Globus pallidus (tissue), 1 donor: ENCODE data around the gene PCBP2.

ENCODE experiments used
- DNase-seq: peaks from one replicate; pipeline ENCODE4 v3.0.0-alpha.2; 2015; ENCODE audit warnings: low spot score

The PCBP2 gene

DNA sequence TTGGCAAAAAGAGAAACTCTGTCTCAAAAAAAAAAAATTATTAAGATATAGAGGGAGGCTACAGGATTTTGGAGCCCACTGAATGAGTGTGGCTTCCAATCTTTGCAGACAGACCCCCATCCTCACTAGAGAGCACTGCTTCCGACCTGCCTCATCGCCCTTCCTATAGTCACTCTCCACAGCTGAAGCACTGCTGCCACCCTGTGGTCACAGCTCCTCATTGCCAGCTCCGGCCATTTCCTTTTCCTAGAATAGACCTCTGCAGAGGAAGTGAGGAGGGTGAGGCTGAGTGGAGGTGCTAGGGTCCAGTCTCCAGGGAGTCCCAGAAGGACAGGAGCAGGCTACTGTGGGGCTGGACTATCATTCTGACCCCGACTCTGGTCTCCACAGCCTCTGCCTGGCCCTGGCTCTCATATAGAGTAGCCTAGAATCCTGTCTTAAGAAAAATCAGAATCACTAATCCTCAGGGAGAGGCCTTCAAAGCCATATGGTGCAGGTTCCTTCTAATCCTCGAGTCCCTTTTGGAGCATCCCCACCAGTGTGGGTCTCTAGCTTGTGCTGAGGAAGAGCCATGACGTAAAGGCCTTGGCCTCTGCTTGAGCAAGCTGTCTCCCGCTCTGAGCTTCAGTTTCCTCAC is 56.8 kb downstream of the PCBP2 start:
- DNase-seq: peak; percentile 77

DNA sequence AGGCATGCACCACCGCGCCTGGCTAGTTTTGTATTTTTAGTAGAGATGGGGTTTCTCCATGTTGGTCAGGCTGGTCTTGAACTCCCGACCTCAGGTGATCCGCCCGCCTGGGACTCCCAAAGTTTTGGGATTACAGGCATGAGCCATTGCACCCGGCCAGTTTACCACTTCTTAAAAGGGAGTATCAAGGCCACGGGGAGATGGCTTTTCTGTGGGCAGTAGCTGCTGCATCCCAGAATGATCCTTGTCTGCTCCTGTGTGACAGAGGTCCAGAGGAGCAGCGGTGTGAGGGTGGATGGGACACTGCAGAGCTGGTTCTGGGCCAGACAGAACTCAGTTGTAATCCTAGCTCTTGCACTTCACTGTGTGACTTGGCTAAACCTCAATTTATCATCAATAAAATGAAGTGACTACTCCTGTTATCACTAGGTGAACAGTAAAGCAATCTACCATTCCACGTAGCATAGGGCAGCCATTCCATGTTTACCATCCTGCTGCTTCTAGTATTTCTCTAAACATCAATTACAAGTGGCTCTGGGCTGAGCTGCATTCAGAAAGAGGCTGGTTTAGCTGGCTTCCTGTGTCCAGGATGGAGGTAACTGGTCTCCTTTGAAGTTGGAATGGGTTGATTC is 58.4 kb downstream of the PCBP2 start:
- no peak for DNase-seq

DNA sequence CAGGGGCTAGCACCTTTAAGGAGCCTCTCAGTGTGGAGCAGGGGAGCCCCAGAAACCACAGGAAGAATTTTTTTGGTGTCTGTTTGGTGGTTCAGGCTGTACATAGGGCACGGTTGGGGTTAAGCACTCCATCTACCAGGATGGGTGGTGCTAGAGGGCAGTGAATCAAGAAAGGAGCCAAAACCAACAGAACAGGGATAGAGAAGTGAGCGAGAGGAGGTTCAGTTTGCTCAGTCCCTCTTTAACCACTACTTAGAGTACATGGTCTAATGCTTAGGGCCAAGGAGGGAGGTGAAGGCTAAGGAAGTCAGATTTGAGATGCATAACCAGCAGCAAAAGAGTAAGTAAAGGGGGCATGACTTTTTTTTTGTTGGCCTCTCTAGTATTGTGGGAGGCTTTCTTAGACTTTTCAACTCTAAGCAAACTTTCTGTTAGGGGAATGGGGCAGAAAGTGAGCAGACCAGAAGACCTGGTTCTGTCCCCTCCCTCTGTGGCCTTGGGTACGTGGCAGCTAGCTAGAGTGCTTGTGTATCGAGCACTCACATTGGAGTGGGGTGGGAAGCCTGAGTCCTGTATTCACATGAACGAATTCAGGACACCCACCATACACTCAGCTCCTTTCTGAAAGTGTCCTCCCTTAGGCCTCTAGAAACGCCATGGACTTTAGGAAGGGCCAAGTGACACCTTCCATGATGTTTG is 62.0 kb downstream of the PCBP2 start:
- DNase-seq: no peak

DNA sequence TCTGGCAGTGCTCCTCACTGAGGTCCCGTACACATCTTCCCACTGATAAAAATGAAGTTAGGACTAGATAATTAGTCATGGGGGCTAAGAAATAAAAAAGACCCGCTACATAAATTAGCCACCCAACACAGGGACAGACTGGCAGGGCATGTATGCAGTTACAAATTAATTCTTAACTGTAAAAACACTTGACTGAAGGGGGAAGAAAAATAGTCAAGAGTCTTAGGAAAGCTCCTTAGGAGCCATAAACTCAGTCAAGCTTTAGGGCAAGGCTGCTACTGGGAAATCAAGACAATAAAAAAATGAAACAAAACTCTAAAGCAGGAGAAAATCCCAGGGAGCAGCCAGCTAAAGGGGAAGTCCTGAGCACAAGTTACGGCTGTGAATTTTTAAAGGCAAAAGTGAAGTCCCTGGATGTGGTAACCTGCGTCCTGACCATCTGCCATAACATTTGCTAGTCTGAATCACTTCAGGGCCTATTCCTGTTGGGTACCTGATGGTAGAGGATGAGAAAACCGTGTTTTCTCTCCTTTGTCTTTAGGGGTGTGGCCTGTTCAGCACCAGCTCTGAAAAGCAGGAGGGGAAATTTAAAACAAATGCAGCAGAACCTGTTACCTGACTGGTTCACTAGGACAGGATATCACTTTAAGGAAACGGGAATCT is 62.9 kb downstream of the PCBP2 start:
- DNase-seq: no peak

DNA sequence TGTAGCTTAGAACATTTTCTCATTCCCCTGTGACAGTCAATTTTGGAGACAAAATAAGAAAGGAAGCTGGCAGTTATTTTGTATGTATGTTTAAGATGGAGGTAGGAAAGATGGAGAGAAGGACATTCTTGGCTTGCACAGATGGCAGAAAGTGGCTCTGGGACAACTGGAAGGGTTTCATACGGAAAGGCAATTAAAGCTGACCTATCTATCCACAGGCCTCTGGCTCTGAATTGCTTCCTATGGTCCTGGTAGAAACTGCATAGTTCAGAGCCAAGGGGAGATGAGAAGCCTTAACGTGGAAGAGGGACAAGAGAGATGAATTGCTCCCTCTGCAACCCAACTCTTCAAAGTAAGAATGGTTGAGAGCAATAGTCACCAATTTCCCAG is 63.4 kb downstream of the PCBP2 start:
- DNase-seq: no peak

DNA sequence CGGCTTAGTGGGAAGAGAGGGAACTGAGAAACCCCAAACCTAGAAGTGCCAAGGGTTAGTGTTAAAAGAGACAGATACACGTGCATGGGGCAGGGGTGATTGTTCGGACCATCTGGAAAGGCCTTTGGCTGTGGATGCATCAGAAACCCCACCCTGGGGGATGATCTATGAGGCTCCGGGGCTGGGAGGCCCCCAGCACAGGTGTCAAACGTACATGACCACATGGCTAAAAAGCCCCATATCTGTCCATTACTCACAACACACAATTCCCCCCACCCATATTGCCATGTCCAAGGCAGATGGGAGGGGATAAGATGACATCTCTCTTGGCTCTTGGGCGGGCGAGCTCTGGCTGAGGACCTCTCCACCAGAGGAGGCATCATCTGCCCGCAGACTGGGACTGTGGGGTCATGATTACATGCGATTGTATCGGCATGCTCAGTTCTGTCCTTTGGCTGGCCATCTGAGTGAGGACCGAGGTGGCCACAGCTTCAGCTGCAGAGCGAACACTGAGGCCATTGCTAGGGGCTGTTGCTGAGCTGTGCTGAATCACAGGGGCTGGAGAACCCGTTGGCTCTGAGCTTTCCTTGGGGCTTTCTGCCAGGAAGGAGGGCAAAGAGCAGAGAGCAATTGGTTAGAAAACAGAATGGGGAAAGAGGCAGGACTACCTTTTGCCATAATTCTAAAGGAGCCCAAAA is 65.0 kb downstream of the PCBP2 start:
- no peak for DNase-seq

DNA sequence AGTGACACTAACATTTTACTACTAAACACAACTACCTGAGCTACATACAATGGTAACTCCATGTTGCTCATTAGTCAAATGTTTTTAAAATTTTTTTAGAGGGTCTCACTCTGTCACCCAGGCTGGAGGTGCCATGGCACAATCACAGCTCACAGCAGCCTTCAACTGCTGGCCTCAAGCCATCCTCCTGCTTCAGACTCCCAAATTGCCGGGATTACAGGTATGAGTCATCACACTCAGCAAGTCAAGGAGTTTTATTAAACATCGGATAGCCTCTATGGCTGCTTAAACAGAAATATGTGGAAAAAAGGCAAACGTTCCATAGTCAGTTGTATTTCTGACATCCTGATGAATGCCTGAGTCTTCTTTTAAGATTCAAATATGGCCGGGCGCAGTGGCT is 66.5 kb downstream of the PCBP2 start:
- DNase-seq: no peak

DNA sequence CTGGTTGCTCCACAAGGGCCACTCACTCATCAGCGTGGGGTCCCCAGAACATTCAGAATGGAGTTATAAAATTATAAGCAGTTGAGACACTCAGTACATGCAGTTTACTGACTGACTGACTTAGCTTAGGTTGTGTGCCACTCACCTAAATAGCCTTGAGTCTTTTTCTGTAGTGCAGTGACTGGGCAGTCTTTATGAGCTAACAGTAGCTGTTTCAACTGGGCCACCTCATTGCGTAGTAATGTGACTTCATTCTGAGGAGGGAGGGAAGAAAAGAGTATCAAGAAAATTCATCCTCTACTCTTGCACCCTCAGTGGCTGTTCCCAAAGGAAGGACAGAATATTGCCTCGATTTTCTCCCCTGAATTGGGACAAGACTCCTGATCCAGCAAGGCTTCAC is 71.2 kb downstream of the PCBP2 start:
- no peak for DNase-seq

DNA sequence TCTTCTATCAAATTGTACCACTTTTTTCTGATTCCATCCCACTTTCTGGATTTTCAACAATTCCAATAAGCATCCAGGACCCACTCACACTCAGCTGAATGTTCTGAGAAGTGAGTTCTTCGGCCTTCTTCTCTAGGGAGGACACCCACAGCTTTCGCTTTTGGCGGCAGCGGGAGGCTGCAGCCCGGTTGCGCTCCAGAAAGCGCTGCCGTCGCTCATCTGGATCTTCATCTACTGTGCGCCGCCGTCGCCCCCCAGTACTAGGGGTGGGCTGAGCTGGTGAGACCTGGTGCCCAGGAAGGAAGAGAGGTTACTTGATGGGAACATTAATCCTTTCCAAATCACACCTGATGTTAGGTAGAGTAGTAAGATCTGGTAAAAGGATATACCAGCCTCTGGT is 72.6 kb downstream of the PCBP2 start:
- no peak for DNase-seq

DNA sequence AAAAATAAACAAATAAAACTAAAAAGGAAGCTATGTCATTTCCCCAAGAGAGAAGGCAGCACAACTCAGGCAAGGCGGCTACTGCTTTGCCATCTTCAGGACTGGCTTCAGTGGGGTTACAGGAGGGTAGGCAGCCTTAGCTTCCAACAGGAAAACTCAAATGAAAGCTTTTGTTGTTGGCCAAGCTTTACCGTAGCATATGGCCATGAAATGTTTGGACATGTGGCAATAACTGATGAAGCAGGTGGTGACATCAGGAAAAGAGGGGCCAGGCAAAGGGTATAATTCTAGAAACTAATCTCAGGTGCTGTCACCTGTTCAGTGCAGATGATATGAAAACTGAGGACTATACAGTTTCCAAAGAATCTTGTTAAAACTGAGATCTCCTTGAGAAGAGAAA is 78.2 kb downstream of the PCBP2 start:
- DNase-seq: no peak
